A549 (cell line): ENCODE measurements around the gene VEZT.

ENCODE experiments used
- CEBPB ChIP-seq, 2 experiments: fragments of >200 bp in 1 of 2; sonication (Bioruptor Twin) in 1 of 2; formaldehyde crosslinking in 1 of 2; IDR thresholded peaks; 2 replicates each; pipeline ENCODE4 v1.6.1; 2012 to 2016
- CTCF ChIP-seq: fragments of >200 bp; sonication (Bioruptor Twin); formaldehyde crosslinking; IDR thresholded peaks from 3 replicates; pipeline ENCODE4 v1.5.1; 2016
- ESRRA ChIP-seq: fragments of 150-350 bp; IDR thresholded peaks from 2 replicates; pipeline ENCODE4 v1.6.1; 2014; ENCODE audit warnings: mild to moderate bottlenecking, low read length, borderline replicate concordance
- MYC ChIP-seq: IDR thresholded peaks from 2 replicates; pipeline ENCODE4 v1.6.1; 2012; ENCODE audit warnings: mild to moderate bottlenecking, inconsistent platforms, low read length, improper control_type of control experiment, borderline replicate concordance
- POLR2A ChIP-seq: IDR thresholded peaks from 2 replicates; pipeline ENCODE4 v1.6.1; 2012; ENCODE audit warnings: mild to moderate bottlenecking, low read length
- RCOR1 ChIP-seq: fragments of 150-350 bp; IDR thresholded peaks from 2 replicates; pipeline ENCODE4 v1.6.1; 2014; ENCODE audit warnings: antibody characterized with exemption, low read length, low read depth
- ZC3H11A ChIP-seq: fragments of 450-650 bp; IDR thresholded peaks from 2 replicates; pipeline ENCODE4 v1.6.1; 2014; ENCODE audit warnings: antibody characterized with exemption, mild to moderate bottlenecking
- TF ChIP-seq, protein P1 (sequence below): fragments of 450-650 bp; IDR thresholded peaks from 2 replicates; pipeline ENCODE4 v1.6.1; 2014; ENCODE audit warnings: antibody characterized with exemption

- TF ChIP-seq POLR2A (no peak), CEBPB (IDR thresholded peaks at IDR 0.05) (no peak), ZC3H11A (no peak), ESRRA (no peak), CTCF (no peak), MYC (no peak), RCOR1 (no peak)
- TF ChIP-seq, protein P1, sequence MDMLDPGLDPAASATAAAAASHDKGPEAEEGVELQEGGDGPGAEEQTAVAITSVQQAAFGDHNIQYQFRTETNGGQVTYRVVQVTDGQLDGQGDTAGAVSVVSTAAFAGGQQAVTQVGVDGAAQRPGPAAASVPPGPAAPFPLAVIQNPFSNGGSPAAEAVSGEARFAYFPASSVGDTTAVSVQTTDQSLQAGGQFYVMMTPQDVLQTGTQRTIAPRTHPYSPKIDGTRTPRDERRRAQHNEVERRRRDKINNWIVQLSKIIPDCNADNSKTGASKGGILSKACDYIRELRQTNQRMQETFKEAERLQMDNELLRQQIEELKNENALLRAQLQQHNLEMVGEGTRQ = no peak
These were observed 31.2 kb downstream of the VEZT start for GRCh38 chr12:95248604-95249360.
